ENCODE results near the gene SGTA.

SGTA gene

GRCh38 chr19:2782936-2783780 lies at the start of gene SGTA (continued):
- TF ChIP-seq, protein P1, sequence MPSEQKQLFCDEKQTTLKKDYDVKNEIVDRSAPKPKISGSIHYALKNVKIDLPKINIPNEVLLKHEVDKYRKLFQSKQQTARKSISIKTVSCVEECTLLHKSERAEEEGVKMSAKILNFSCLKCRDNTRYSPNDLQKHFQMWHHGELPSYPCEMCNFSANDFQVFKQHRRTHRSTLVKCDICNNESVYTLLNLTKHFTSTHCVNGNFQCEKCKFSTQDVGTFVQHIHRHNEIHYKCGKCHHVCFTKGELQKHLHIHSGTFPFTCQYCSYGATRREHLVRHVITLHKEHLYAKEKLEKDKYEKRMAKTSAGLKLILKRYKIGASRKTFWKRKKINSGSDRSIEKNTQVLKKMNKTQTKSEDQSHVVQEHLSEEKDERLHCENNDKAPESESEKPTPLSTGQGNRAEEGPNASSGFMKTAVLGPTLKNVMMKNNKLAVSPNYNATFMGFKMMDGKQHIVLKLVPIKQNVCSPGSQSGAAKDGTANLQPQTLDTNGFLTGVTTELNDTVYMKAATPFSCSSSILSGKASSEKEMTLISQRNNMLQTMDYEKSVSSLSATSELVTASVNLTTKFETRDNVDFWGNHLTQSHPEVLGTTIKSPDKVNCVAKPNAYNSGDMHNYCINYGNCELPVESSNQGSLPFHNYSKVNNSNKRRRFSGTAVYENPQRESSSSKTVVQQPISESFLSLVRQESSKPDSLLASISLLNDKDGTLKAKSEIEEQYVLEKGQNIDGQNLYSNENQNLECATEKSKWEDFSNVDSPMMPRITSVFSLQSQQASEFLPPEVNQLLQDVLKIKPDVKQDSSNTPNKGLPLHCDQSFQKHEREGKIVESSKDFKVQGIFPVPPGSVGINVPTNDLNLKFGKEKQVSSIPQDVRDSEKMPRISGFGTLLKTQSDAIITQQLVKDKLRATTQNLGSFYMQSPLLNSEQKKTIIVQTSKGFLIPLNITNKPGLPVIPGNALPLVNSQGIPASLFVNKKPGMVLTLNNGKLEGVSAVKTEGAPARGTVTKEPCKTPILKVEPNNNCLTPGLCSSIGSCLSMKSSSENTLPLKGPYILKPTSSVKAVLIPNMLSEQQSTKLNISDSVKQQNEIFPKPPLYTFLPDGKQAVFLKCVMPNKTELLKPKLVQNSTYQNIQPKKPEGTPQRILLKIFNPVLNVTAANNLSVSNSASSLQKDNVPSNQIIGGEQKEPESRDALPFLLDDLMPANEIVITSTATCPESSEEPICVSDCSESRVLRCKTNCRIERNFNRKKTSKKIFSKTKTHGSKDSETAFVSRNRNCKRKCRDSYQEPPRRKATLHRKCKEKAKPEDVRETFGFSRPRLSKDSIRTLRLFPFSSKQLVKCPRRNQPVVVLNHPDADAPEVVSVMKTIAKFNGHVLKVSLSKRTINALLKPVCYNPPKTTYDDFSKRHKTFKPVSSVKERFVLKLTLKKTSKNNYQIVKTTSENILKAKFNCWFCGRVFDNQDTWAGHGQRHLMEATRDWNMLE (tag by site-specific recombination; conservative IDR thresholded peaks at IDR 0.05; ENCODE audit: low read depth) = peak; percentile 79
- TF ChIP-seq, protein P2, sequence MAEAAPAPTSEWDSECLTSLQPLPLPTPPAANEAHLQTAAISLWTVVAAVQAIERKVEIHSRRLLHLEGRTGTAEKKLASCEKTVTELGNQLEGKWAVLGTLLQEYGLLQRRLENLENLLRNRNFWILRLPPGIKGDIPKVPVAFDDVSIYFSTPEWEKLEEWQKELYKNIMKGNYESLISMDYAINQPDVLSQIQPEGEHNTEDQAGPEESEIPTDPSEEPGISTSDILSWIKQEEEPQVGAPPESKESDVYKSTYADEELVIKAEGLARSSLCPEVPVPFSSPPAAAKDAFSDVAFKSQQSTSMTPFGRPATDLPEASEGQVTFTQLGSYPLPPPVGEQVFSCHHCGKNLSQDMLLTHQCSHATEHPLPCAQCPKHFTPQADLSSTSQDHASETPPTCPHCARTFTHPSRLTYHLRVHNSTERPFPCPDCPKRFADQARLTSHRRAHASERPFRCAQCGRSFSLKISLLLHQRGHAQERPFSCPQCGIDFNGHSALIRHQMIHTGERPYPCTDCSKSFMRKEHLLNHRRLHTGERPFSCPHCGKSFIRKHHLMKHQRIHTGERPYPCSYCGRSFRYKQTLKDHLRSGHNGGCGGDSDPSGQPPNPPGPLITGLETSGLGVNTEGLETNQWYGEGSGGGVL (tag by site-specific recombination; IDR thresholded peaks at IDR 0.05) = no peak
- TF ChIP-seq ZNF776 (tag by site-specific recombination; IDR thresholded peaks at IDR 0.05; ENCODE audit: borderline replicate concordance) (no peak), GLIS2 (tag by site-specific recombination; IDR thresholded peaks at IDR 0.05) (no peak), KLF1 (tag by site-specific recombination; IDR thresholded peaks at IDR 0.05) (peak; percentile 8; the same call in 1 of the 2 replicates), ZNF366 (tag by site-specific recombination; conservative IDR thresholded peaks at IDR 0.05) (no peak; the same call in 1 of the 2 replicates), ZNF600 (tag by site-specific recombination; IDR thresholded peaks at IDR 0.05) (peak; percentile 86), ZFP41 (tag by site-specific recombination; IDR thresholded peaks at IDR 0.05; ENCODE audit: borderline replicate concordance) (no peak), ZNF354C (tag by site-specific recombination; IDR thresholded peaks at IDR 0.05; ENCODE audit: borderline replicate concordance, low read depth) (no peak), FEZF1 (tag by site-specific recombination; IDR thresholded peaks at IDR 0.05) (no peak), ZNF248 (tag by site-specific recombination; IDR thresholded peaks at IDR 0.05) (no peak), ZNF239 (tag by site-specific recombination; IDR thresholded peaks at IDR 0.05) (no peak), ZNF26 (tag by site-specific recombination; IDR thresholded peaks at IDR 0.05) (no peak), ZNF138 (tag by site-specific recombination; IDR thresholded peaks at IDR 0.05; ENCODE audit: borderline replicate concordance) (no peak), ZNF184 (tag by site-specific recombination; IDR thresholded peaks at IDR 0.05) (no peak), EGR2 (tag by site-specific recombination; IDR thresholded peaks at IDR 0.05; ENCODE audit: low read depth) (no peak), SP2 (tag by site-specific recombination; IDR thresholded peaks at IDR 0.05) (peak; percentile 90), ZNF335 (tag by site-specific recombination; conservative IDR thresholded peaks at IDR 0.05) (peak; percentile 81), RBAK (tag by site-specific recombination; IDR thresholded peaks at IDR 0.05) (no peak), ZNF362 (tag by site-specific recombination; IDR thresholded peaks at IDR 0.05) (no peak), HOXA7 (CRISPR knock-in tag; IDR thresholded peaks at IDR 0.05; ENCODE audit: borderline replicate concordance) (no peak), ZNF529 (tag by site-specific recombination; IDR thresholded peaks at IDR 0.05; ENCODE audit: insufficient replicate concordance) (no peak), ZBTB1 (tag by site-specific recombination; IDR thresholded peaks at IDR 0.05) (no peak)
- TF ChIP-seq, protein P3, sequence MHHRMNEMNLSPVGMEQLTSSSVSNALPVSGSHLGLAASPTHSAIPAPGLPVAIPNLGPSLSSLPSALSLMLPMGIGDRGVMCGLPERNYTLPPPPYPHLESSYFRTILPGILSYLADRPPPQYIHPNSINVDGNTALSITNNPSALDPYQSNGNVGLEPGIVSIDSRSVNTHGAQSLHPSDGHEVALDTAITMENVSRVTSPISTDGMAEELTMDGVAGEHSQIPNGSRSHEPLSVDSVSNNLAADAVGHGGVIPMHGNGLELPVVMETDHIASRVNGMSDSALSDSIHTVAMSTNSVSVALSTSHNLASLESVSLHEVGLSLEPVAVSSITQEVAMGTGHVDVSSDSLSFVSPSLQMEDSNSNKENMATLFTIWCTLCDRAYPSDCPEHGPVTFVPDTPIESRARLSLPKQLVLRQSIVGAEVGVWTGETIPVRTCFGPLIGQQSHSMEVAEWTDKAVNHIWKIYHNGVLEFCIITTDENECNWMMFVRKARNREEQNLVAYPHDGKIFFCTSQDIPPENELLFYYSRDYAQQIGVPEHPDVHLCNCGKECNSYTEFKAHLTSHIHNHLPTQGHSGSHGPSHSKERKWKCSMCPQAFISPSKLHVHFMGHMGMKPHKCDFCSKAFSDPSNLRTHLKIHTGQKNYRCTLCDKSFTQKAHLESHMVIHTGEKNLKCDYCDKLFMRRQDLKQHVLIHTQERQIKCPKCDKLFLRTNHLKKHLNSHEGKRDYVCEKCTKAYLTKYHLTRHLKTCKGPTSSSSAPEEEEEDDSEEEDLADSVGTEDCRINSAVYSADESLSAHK (tag by site-specific recombination; IDR thresholded peaks at IDR 0.05) = no peak
- TF ChIP-seq, protein P4, sequence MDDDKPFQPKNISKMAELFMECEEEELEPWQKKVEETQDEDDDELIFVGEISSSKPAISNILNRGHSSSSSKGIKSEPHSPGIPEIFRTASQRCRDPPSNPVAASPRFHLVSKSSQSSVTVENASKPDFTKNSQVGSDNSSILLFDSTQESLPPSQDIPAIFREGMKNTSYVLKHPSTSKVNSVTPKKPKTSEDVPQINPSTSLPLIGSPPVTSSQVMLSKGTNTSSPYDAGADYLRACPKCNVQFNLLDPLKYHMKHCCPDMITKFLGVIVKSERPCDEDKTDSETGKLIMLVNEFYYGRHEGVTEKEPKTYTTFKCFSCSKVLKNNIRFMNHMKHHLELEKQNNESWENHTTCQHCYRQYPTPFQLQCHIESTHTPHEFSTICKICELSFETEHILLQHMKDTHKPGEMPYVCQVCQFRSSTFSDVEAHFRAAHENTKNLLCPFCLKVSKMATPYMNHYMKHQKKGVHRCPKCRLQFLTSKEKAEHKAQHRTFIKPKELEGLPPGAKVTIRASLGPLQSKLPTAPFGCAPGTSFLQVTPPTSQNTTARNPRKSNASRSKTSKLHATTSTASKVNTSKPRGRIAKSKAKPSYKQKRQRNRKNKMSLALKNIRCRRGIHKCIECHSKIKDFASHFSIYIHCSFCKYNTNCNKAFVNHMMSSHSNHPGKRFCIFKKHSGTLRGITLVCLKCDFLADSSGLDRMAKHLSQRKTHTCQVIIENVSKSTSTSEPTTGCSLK (tag by site-specific recombination; IDR thresholded peaks at IDR 0.05) = no peak
